GM19035 (cell line): ENCODE results near the gene CABLES2.
"Not testable (repeated sequence)": the region's sequence is repeated elsewhere in the genome, so short reads cannot be mapped to it uniquely, and the experiment has no call there.

ENCODE experiments used
- ATAC-seq: cut with Tn5 transposase; IDR thresholded peaks from one replicate; pipeline ENCODE4 v1.9.1; 2021; ENCODE audit not compliant: unreplicated experiment

CABLES2 gene

GRCh38 chr20:62373631-62374179 is 33.4 kb downstream of the CABLES2 start:
- not testable (repeated sequence) for ATAC-seq

DNA sequence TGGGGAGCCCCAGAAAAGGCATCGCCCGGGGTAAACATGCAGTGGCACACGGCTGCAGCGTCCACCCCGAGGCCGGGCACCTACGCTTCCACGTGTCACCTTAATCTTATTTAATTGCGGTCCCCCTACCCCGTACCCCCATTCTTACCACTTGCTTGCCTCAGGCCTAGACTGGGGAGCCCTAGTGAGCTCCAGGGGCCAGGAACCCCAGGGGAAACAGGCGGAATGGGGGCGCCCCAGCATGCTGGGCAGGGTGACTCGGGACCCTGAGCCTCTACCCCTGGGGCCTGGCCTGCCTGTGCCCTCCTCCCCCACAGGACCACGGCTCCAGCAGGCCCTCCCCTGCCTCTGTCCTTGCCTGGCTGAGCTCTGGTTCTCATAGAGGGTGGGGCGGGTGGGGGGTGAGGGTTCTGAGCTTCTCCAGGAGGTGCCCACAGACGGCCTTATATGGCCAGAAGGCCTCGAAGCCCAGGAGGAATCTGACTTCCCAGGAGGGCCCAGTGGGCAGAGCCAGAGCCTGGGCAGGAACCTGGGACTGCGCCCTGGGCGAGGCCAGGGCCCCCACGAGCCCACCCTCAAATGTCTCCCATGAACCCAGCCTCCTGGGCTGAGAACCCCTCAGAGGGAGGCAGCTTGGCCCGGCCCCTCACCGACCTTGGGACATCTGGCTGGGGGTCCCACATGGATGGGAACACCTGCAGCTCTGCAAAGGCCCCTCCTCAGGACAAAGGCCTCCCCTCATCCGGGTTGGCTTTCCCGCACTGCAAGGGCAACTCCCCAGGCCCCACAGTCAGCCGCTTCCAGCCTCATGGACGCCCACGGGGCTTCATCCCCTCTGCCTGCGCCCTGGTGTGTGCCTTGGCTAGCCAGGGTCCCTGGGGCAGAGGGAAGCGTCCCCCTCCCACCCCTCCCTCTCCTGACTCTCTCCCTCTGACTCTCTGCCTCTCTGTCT is 34.8 kb downstream of the CABLES2 start:
- no peak for ATAC-seq

DNA sequence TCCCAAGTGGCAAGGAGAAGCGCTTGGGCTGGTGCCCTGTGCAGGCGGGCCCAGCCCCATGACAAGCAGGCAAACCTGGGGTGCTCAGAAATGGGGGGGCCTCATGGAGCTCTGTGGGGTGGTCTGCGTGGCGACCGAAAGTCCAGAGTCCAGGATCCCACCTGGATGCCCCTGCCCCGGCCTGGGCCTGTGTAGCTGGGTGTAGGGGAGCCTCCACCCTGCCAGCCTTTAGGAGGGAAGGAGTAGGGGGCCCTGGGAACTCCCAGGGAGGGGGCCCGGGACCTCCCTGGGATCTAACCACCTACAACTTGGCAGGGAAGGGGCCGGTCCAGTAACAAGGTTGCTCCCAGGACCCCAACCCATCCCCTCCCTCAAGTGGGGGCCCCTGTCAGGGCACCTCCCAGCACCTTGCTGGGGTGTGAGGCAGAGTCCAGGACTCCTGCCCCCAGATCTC is 35.5 kb downstream of the CABLES2 start:
- no peak for ATAC-seq

- ATAC-seq: no peak
Measured at GRCh38 chr20:62370807-62371587, 36.1 kb downstream of the CABLES2 start.

- no peak for ATAC-seq
Measured at GRCh38 chr20:62370115-62370806, 36.8 kb downstream of the CABLES2 start.

DNA sequence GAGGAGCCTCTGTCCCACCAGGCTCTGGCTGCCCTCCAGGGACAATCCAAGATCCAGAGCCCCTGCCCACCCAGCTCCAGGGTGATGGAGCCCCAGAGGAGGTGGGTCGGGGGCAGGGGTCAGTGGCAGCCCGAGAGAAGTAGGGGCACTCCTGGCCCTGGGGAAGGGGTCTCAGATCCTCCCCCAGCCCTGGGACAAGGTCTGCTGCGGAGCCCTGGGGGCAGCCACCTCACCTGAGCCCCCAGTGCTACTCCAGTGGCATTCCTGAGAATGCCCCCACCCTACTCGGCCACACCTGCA is 37.3 kb downstream of the CABLES2 start:
- ATAC-seq: no peak

DNA sequence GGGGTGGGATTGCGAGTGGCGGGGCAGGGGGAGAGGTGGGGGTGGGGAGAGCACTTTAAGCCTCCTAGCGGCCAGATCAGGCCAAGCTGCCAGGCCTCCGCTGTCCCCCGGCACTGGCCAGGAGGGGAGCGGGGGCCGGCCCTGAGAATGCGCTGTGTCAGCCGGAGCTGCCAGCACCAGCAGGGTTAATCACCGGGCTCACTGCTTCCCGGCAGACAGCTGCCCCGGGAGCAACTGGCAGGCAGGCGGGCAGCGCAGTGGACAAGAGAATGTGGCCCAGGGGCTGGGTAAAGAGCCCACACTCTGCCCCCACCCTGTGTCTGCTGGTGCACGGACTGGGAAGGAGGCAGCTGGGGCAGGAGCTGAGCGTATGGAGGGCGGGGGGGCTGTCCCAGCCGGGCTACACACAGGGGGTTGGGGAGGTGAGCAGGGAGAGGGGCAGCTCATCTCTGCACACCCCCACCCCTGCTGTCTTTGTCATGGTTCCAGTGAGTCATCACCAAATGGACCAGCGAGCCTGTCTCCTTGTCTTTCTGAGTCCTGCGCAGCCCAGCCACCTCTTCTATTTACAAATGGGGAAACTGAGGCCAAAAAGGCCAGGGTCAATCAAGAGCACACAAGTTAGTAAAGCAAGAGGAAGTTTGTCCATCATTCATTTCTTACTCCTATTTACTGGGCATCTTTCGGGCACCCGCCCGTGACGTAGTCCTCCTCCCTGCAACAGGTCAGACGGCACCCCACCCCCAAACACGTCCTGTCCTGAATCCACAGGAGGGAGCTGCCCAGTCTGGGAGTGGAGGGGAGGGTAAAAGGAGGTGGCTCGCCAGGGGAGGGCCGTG is 37.9 kb downstream of the CABLES2 start:
- no peak for ATAC-seq

GRCh38 chr20:62368392-62368975 is 38.6 kb downstream of the CABLES2 start:
- ATAC-seq: no peak

- ATAC-seq: no peak
Measured at GRCh38 chr20:62367633-62368391, 39.3 kb downstream of the CABLES2 start.

DNA sequence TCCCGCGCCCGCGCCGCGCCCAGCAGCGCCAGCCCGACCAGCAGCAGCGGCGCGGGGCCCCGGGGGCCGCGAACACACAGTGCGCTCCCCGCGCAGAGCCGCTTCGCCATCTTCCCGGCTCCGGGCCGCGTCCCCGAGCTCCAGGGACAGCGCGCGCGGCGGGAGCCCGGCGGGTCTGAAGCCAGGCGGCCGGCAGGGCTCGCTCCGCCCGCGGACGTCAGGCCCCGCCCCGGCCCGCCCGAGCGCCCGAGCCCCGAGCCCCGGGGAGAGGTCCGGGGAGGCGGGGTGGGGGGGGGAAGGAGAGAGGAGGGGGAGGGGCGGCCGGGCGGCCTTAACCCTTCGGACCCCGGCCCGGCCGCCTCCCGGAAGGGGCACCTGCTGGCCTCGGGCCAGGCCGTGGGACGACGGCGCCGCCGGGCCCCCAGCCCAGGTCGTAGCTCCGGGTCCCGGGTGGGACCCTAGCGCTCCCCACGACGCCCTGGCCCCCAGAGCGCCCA is 39.9 kb downstream of the CABLES2 start, which contains the start of gene LAMA5:
LAMA5 (minus strand) TSS at position 177 of the 497 bp plus-strand sequence; CDS start at position 110, 67 bp downstream.
- ATAC-seq: no peak

GRCh38 chr20:62366370-62367135 is 40.5 kb downstream of the CABLES2 start:
- no peak for ATAC-seq

DNA sequence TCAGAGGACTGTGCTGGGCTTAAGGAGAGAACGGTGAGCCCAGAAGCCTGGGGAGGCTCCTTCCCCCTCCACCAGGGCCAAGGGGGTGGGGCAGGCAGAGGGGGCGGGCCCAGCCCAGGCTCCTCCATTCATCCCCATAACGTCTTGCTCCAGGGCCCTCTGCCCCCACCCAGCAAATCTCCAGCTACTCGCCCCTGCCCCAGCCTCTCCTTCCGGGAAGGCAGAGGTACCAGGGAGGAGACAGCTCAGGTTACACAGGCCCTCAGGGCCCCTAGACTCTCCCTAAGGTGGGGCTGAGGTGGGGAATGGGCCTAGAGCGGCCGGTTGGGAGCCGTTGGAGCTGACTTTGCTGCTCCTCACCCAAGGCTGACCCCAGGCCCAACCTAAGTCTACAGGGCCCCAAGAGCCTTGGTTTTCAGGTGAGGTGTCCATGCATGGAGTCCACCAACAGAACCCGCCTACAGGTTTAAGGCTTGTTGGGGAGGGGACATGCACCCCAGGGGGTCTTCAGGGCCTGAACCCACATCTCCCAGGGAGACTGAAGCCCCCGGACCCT is 41.2 kb downstream of the CABLES2 start:
- ATAC-seq: no peak

- ATAC-seq: no peak
Measured at GRCh38 chr20:62364911-62365736, 42.0 kb downstream of the CABLES2 start.

- no peak for ATAC-seq
Measured at GRCh38 chr20:62363920-62364851, 42.9 kb downstream of the CABLES2 start.

GRCh38 chr20:62362991-62363919 is 43.8 kb downstream of the CABLES2 start:
- ATAC-seq: no peak
